HG03108 (cell line): Measurements from ENCODE around the gene DEFB131A.
"Not testable (repeated sequence)": the region's sequence is repeated elsewhere in the genome, so short reads cannot be mapped to it uniquely, and the experiment has no call there.

Experiments used
- ATAC-seq: cut with Tn5 transposase; IDR thresholded peaks from one replicate; pipeline ENCODE4 v1.9.1; 2021; ENCODE audit warnings: moderate library complexity; ENCODE audit not compliant: unreplicated experiment

DEFB131A gene

GRCh38 chr4:9444114-9444513 lies at the start of gene DEFB131A:
Gene DEFB131A (plus strand): TSS chr4:9444414. CDS start chr4:9444534, 120 bp downstream.
- ATAC-seq: not testable (repeated sequence)

GRCh38 chr4:9405774-9406173 lies 38.4 kb upstream of the DEFB131A start:
- ATAC-seq: not testable (repeated sequence)

GRCh38 chr4:9406491-9406890 lies 37.7 kb upstream of the DEFB131A start:
- not testable (repeated sequence) for ATAC-seq

GRCh38 chr4:9409793-9410192 lies 34.4 kb upstream of the DEFB131A start:
- ATAC-seq: no peak

GRCh38 chr4:9421884-9422455 lies 22.2 kb upstream of the DEFB131A start:
- not testable (repeated sequence) for ATAC-seq

- not testable (repeated sequence) for ATAC-seq
Observed at GRCh38 chr4:9425916-9426315, 18.3 kb upstream of the DEFB131A start.

- ATAC-seq: not testable (repeated sequence)
Observed at GRCh38 chr4:9430061-9430460, 14.2 kb upstream of the DEFB131A start.

GRCh38 chr4:9433320-9433719 lies 10.9 kb upstream of the DEFB131A start:
- not testable (repeated sequence) for ATAC-seq

- ATAC-seq: not testable (repeated sequence)
Observed at GRCh38 chr4:9436728-9437127, 7.5 kb upstream of the DEFB131A start.

GRCh38 chr4:9442355-9442754 lies 1.9 kb upstream of the DEFB131A start:
- ATAC-seq: not testable (repeated sequence)

GRCh38 chr4:9444681-9445080 lies 467 bp downstream of the DEFB131A start:
- ATAC-seq: not testable (repeated sequence)

- not testable (repeated sequence) for ATAC-seq
Observed at GRCh38 chr4:9452251-9452650, 8.0 kb downstream of the DEFB131A start.

- not testable (repeated sequence) for ATAC-seq
Observed at GRCh38 chr4:9454284-9454683, 10.1 kb downstream of the DEFB131A start.

- not testable (repeated sequence) for ATAC-seq
Observed at GRCh38 chr4:9455046-9455445, 10.8 kb downstream of the DEFB131A start.

- not testable (repeated sequence) for ATAC-seq
Observed at GRCh38 chr4:9479466-9479865, 35.3 kb downstream of the DEFB131A start.

GRCh38 chr4:9480066-9480465 lies 35.9 kb downstream of the DEFB131A start:
- not testable (repeated sequence) for ATAC-seq

- ATAC-seq: not testable (repeated sequence)
Observed at GRCh38 chr4:9482871-9483270, 38.7 kb downstream of the DEFB131A start.

- ATAC-seq: not testable (repeated sequence)
Observed at GRCh38 chr4:9483682-9484081, 39.5 kb downstream of the DEFB131A start.

GRCh38 chr4:9486880-9487279 lies 42.7 kb downstream of the DEFB131A start:
- ATAC-seq: not testable (repeated sequence)

- not testable (repeated sequence) for ATAC-seq
Observed at GRCh38 chr4:9488796-9489195, 44.6 kb downstream of the DEFB131A start.

- ATAC-seq: not testable (repeated sequence)
Observed at GRCh38 chr4:9490496-9490895, 46.3 kb downstream of the DEFB131A start.

GRCh38 chr4:9490986-9491385 lies 46.8 kb downstream of the DEFB131A start:
- ATAC-seq: not testable (repeated sequence)

GRCh38 chr4:9493589-9493988 lies 49.4 kb downstream of the DEFB131A start:
- ATAC-seq: not testable (repeated sequence)
